ENCODE results near the gene CTNNBL1.

Gene CTNNBL1

GRCh38 chr20:37781626-37782025 lies 87.8 kb downstream of the CTNNBL1 start:
- DNase-seq (ENCODE audit: low read depth) = peak; percentile 48
- TF ChIP-seq, protein P1, sequence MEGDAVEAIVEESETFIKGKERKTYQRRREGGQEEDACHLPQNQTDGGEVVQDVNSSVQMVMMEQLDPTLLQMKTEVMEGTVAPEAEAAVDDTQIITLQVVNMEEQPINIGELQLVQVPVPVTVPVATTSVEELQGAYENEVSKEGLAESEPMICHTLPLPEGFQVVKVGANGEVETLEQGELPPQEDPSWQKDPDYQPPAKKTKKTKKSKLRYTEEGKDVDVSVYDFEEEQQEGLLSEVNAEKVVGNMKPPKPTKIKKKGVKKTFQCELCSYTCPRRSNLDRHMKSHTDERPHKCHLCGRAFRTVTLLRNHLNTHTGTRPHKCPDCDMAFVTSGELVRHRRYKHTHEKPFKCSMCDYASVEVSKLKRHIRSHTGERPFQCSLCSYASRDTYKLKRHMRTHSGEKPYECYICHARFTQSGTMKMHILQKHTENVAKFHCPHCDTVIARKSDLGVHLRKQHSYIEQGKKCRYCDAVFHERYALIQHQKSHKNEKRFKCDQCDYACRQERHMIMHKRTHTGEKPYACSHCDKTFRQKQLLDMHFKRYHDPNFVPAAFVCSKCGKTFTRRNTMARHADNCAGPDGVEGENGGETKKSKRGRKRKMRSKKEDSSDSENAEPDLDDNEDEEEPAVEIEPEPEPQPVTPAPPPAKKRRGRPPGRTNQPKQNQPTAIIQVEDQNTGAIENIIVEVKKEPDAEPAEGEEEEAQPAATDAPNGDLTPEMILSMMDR (IDR thresholded peaks at IDR 0.05; ENCODE audit: insufficient read depth, low read depth, low read length, missing control alignments) = no peak
- no peak overlapping the region for H3K4me3 ChIP-seq (ENCODE audit: low read length)

- DNase-seq (ENCODE audit: low read depth) = no peak
- no peak overlapping the region for H3K4me3 ChIP-seq (ENCODE audit: low read length)
- TF ChIP-seq, protein P1 (IDR thresholded peaks at IDR 0.05; ENCODE audit: insufficient read depth, low read depth, low read length, missing control alignments) = no peak
Measured at GRCh38 chr20:37786043-37786442, 92.2 kb downstream of the CTNNBL1 start.

- TF ChIP-seq, protein P1 (IDR thresholded peaks at IDR 0.05; ENCODE audit: insufficient read depth, low read depth, low read length, missing control alignments) = no peak
Measured at GRCh38 chr20:37789408-37789807, 95.6 kb downstream of the CTNNBL1 start.

DNA sequence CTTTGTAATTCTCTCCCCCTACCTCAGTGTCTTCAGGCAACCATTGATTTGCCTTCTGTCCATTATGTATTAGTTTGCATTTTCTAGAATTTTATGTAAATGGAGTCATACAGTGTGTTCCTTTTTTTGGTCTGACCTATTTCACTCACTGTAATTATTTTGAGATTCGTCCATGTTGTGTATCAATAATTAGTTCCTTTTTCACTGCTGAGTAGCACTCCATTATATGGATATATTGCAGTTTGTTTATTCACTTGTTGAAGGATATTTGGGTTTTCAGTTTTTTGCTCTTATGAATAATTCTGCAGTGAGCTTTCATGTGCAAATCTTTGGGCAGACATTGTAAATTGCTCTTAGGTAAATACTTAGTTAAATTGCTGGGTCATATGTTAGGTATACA lies 97.1 kb downstream of the CTNNBL1 start:
- H3K4me3 ChIP-seq (ENCODE audit: low read length) = no peak overlapping the region
- TF ChIP-seq, protein P1 (IDR thresholded peaks at IDR 0.05; ENCODE audit: insufficient read depth, low read depth, low read length, missing control alignments) = no peak
- no peak for DNase-seq (ENCODE audit: low read depth)

More at GRCh38 chr20:37789408-37789807, 95.6 kb downstream of the CTNNBL1 start:
- H3K4me3 ChIP-seq (ENCODE audit: low read length) = no peak overlapping the region
- DNase-seq (ENCODE audit: low read depth) = no peak

GRCh38 chr20:37796121-37796520 lies 102.3 kb downstream of the CTNNBL1 start:
- H3K4me3 ChIP-seq (ENCODE audit: low read length) = no peak overlapping the region
- TF ChIP-seq, protein P1 (IDR thresholded peaks at IDR 0.05; ENCODE audit: insufficient read depth, low read depth, low read length, missing control alignments) = no peak
- no peak for DNase-seq (ENCODE audit: low read depth)

DNA sequence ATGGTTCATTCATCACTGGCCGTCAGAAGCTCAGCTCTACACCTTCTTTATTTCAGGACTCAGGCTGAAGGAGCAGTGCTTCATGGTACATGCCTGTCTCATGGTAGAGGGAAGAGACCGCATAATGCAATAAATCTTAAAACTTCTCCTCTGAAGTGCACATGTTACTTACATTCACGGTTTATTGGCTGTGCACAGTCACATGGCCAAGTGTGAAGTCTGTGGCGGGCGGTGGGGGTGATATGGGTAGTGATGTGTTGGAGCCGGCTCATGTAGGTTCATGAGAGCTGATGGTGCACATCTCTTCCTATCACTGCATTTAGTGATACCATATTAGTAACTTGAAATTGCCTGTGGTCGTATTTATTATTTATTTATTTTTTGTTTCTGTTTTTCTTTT lies 102.9 kb downstream of the CTNNBL1 start:
- H3K4me3 ChIP-seq (ENCODE audit: low read length) = no peak overlapping the region
- TF ChIP-seq, protein P1 (IDR thresholded peaks at IDR 0.05; ENCODE audit: insufficient read depth, low read depth, low read length, missing control alignments) = no peak
- DNase-seq (ENCODE audit: low read depth) = no peak

- no peak overlapping the region for H3K4me3 ChIP-seq (ENCODE audit: low read length)
- TF ChIP-seq, protein P1 (IDR thresholded peaks at IDR 0.05; ENCODE audit: insufficient read depth, low read depth, low read length, missing control alignments) = no peak
- no peak for DNase-seq (ENCODE audit: low read depth)
Measured at GRCh38 chr20:37797669-37798175, 103.9 kb downstream of the CTNNBL1 start.
